Uterus (tissue), 2 donors: ENCODE measurements around the gene HIPK1.

Source experiments
- POLR2A ChIP-seq, 2 donors: fragments of 450-650 bp; IDR thresholded peaks; one replicate each; pipeline ENCODE4 v1.6.1; 2016; ENCODE audit warnings: antibody characterized with exemption in 2 of 2, mild to moderate bottlenecking in 1 of 2, moderate library complexity in 1 of 2
- TF ChIP-seq, protein P1 (sequence below), 4 experiments: fragments of 200-600 bp in 2 of 4; fragments of 450-650 bp in 2 of 4; sonication (generic) in 2 of 4; IDR thresholded peaks; one replicate each; pipeline ENCODE4 v1.5.1; 2016 to 2019; ENCODE audit warnings: antibody characterized with exemption in 4 of 4, mild to moderate bottlenecking in 2 of 4, moderate library complexity in 1 of 4

DNA sequence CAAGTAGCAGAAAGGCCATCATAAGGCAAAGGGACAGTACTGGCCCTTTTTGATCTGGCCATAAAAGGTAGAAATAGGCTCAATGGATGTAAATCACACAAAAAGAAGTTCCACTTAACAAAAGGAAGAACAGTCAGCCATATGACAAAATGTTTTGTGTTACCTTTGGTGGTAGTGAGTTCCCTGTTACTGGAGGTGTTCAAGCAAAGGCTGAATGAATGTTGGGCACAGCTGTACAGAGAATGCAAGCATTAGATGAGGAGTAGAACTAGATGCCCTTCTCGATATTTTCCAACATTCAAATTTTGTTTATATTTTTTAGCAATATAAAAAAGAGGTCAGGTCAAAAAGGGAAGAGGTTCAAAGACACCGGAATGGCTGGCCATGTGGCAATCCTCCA, 70.1 kb downstream of the HIPK1 start:
- TF ChIP-seq POLR2A (IDR thresholded peaks at IDR 0.05): no peak
- TF ChIP-seq, protein P1, sequence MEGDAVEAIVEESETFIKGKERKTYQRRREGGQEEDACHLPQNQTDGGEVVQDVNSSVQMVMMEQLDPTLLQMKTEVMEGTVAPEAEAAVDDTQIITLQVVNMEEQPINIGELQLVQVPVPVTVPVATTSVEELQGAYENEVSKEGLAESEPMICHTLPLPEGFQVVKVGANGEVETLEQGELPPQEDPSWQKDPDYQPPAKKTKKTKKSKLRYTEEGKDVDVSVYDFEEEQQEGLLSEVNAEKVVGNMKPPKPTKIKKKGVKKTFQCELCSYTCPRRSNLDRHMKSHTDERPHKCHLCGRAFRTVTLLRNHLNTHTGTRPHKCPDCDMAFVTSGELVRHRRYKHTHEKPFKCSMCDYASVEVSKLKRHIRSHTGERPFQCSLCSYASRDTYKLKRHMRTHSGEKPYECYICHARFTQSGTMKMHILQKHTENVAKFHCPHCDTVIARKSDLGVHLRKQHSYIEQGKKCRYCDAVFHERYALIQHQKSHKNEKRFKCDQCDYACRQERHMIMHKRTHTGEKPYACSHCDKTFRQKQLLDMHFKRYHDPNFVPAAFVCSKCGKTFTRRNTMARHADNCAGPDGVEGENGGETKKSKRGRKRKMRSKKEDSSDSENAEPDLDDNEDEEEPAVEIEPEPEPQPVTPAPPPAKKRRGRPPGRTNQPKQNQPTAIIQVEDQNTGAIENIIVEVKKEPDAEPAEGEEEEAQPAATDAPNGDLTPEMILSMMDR (IDR thresholded peaks at IDR 0.05): no peak
